CD4-positive, CD25-positive, alpha-beta regulatory T cell (primary cell): ENCODE measurements around the gene TPBG. TPM values are rescaled to one million over a fixed set of nuclear protein-coding genes. Genes with fewer than 3 reads are reported as not detected.
A peak's percentile ranks its signal among the peaks of the same experiment; 100 is the strongest.

Experiments used
- ATAC-seq, 2 donors: fragments of 150-1000 bp; cut with Tn5 transposase; one replicate each; pipeline ENCODE4 v1.10.0; 2021; ENCODE audit warnings: low read depth in 2 of 2, moderate number of reproducible peaks in 2 of 2, moderate library complexity in 1 of 2
- DNase-seq, 3 donors: peaks; one replicate each; pipeline versions ENCODE4 v3.0.0 to v3.0.0-alpha.2; 2012 to 2022; ENCODE audit warnings: mixed read lengths in 1 of 3
- H3K27ac ChIP-seq: one replicate; pipeline ENCODE4 v1.7.0; 2013; ENCODE audit warnings: mild to moderate bottlenecking, low read length; ENCODE audit not compliant: insufficient read depth, poor library complexity, severe bottlenecking
- H3K27me3 ChIP-seq: one replicate; pipeline ENCODE4 v1.7.0; 2013; ENCODE audit warnings: low read length; ENCODE audit not compliant: control insufficient read depth, insufficient read depth
- H3K36me3 ChIP-seq: one replicate; pipeline ENCODE4 v1.7.0; 2013; ENCODE audit warnings: mild to moderate bottlenecking, low read length, moderate library complexity; ENCODE audit not compliant: control insufficient read depth, insufficient read depth
- H3K4me1 ChIP-seq: 2 replicates; pipeline ENCODE4 v1.7.0; 2013; ENCODE audit warnings: mild to moderate bottlenecking, low read length; ENCODE audit not compliant: insufficient read depth, control insufficient read depth, poor library complexity, severe bottlenecking
- H3K4me3 ChIP-seq: one replicate; pipeline ENCODE4 v1.7.0; 2013; ENCODE audit warnings: low read depth, mild to moderate bottlenecking, low read length, moderate library complexity
- H3K9me3 ChIP-seq, 2 experiments: 1 replicate in 1 of 2; 2 replicates in 1 of 2; pipeline ENCODE4 v1.7.0; 2013; ENCODE audit warnings: low read length in 2 of 2, mild to moderate bottlenecking in 1 of 2, moderate library complexity in 1 of 2; ENCODE audit not compliant: control insufficient read depth in 2 of 2
- H3K27ac Mint-ChIP-seq, 3 donors: one replicate each; pipeline ENCODE4 v1.8.0; 2020 to 2022; ENCODE audit warnings: mild to moderate bottlenecking in 3 of 3, mixed read lengths in 3 of 3, moderate library complexity in 2 of 3
- H3K27me3 Mint-ChIP-seq: one replicate; pipeline ENCODE4 v1.8.0; 2022; ENCODE audit warnings: mild to moderate bottlenecking, mixed read lengths
- H3K36me3 Mint-ChIP-seq: one replicate; pipeline ENCODE4 v1.8.0; 2020; ENCODE audit warnings: mixed read lengths
- H3K4me1 Mint-ChIP-seq, 4 donors: one replicate each; pipeline ENCODE4 v1.8.0; 2020 to 2022; ENCODE audit warnings: mixed read lengths in 4 of 4, mild to moderate bottlenecking in 1 of 4
- H3K4me3 Mint-ChIP-seq, 4 donors: one replicate each; pipeline ENCODE4 v1.8.0; 2020 to 2022; ENCODE audit warnings: mild to moderate bottlenecking in 4 of 4, mixed read lengths in 4 of 4, moderate library complexity in 3 of 4
- H3K9me3 Mint-ChIP-seq, 7 donors: one replicate each; pipeline ENCODE4 v1.8.0; 2020 to 2022; ENCODE audit warnings: mixed read lengths in 7 of 7, mild to moderate bottlenecking in 3 of 7, moderate library complexity in 2 of 7
- polyA plus RNA-seq, 4 donors: library from polyadenylated mRNA; unstranded; fragments of 300-500 nt; fragmentation: Illumina TruSeq; gene quantifications; one replicate each; pipeline ENCODE4 v1.2.3, GENCODE V29; 2021
- total RNA-seq: library from RNA; stranded (reverse); gene quantifications from one replicate; pipeline ENCODE4 v1.2.3, GENCODE V29; 2022

TPBG gene
- total RNA-seq (not detected), polyA plus RNA-seq (not detected)

GRCh38 chr6:82363428-82364086, at the start of gene TPBG:
TPBG (plus strand) TSS chr6:82363817; CDS start chr6:82364962, 1,145 bp downstream.
- H3K9me3 ChIP-seq: no peaks in the 10 kb centered on the region
- peaks cover 65% of the 10 kb centered on the region for H3K27me3 Mint-ChIP-seq
- no peaks in the 10 kb centered on the region for H3K36me3 Mint-ChIP-seq
- H3K36me3 ChIP-seq: no peaks in the 10 kb centered on the region
- peak within 1 kb of the TSS; percentile 58 to 77 (median 68) for H3K4me3 Mint-ChIP-seq
- H3K27me3 ChIP-seq: peaks cover 40% of the 10 kb centered on the region
- H3K4me1 Mint-ChIP-seq: peaks cover 0 to 24% (median 0%) of the 10 kb centered on the region in 4 donors
- H3K4me1 ChIP-seq: peaks cover 21% of the 10 kb centered on the region
- no peak for ATAC-seq
- H3K27ac ChIP-seq: no peak within 1 kb of the TSS
- H3K4me3 ChIP-seq: no peak within 1 kb of the TSS
- DNase-seq: no peak
- H3K9me3 Mint-ChIP-seq: peaks cover 0 to 4% (median 0%) of the 10 kb centered on the region in 7 donors
- no peak within 1 kb of the TSS for H3K27ac Mint-ChIP-seq

GRCh38 chr6:82322386-82322785, 41.2 kb upstream of the TPBG start:
- peaks cover 4% of the 10 kb centered on the region for H3K27me3 Mint-ChIP-seq
- ATAC-seq (no peak), DNase-seq (no peak)
- H3K4me3 Mint-ChIP-seq: no peak overlapping the region
- Histone ChIP-seq H3K27ac (no peak overlapping the region), H3K4me3 (no peak overlapping the region), H3K27me3 (no peaks in the 10 kb centered on the region), H3K4me1 (no peaks in the 10 kb centered on the region), H3K9me3 (no peaks in the 10 kb centered on the region), H3K36me3 (no peaks in the 10 kb centered on the region)
- no peak overlapping the region for H3K27ac Mint-ChIP-seq
- H3K9me3 Mint-ChIP-seq: peaks cover 0 to 3% (median 0%) of the 10 kb centered on the region in 7 donors
- H3K4me1 Mint-ChIP-seq: no peaks in the 10 kb centered on the region
- H3K36me3 Mint-ChIP-seq: no peaks in the 10 kb centered on the region

- Mint-ChIP-seq H3K36me3 (no peaks in the 10 kb centered on the region), H3K9me3 (peaks cover 0 to under 1% (median 0%) of the 10 kb centered on the region in 7 donors), H3K4me1 (no peaks in the 10 kb centered on the region), H3K4me3 (no peak overlapping the region), H3K27ac (no peak overlapping the region), H3K27me3 (peaks cover 6% of the 10 kb centered on the region)
- Histone ChIP-seq H3K27me3 (peaks cover 6% of the 10 kb centered on the region), H3K27ac (no peak overlapping the region), H3K36me3 (no peaks in the 10 kb centered on the region), H3K9me3 (no peaks in the 10 kb centered on the region), H3K4me3 (no peak overlapping the region), H3K4me1 (no peaks in the 10 kb centered on the region)
- no peak for DNase-seq
- ATAC-seq: no peak
Measured at GRCh38 chr6:82329766-82330165, 33.9 kb upstream of the TPBG start.

GRCh38 chr6:82330171-82330804, 33.3 kb upstream of the TPBG start:
- Mint-ChIP-seq H3K4me1 (no peaks in the 10 kb centered on the region), H3K36me3 (no peaks in the 10 kb centered on the region), H3K4me3 (no peak overlapping the region), H3K9me3 (peaks cover 0 to 3% (median 0%) of the 10 kb centered on the region in 7 donors), H3K27me3 (peaks cover 6% of the 10 kb centered on the region), H3K27ac (no peak overlapping the region)
- Histone ChIP-seq H3K4me1 (no peaks in the 10 kb centered on the region), H3K9me3 (no peaks in the 10 kb centered on the region), H3K27ac (no peak overlapping the region), H3K36me3 (no peaks in the 10 kb centered on the region), H3K4me3 (no peak overlapping the region), H3K27me3 (peaks cover 6% of the 10 kb centered on the region)
- ATAC-seq (no peak), DNase-seq (no peak)

- Mint-ChIP-seq H3K27ac (no peak overlapping the region), H3K4me1 (no peaks in the 10 kb centered on the region), H3K36me3 (no peaks in the 10 kb centered on the region), H3K9me3 (peaks cover 0 to 3% (median 0%) of the 10 kb centered on the region in 7 donors), H3K4me3 (no peak overlapping the region), H3K27me3 (peaks cover 6% of the 10 kb centered on the region)
- H3K4me1 ChIP-seq: no peaks in the 10 kb centered on the region
- ATAC-seq (no peak), DNase-seq (no peak)
- no peak overlapping the region for H3K27ac ChIP-seq
- no peak overlapping the region for H3K4me3 ChIP-seq
- no peaks in the 10 kb centered on the region for H3K9me3 ChIP-seq
- peaks cover 6% of the 10 kb centered on the region for H3K27me3 ChIP-seq
- no peaks in the 10 kb centered on the region for H3K36me3 ChIP-seq
Measured at GRCh38 chr6:82331031-82331773, 32.4 kb upstream of the TPBG start.

DNA sequence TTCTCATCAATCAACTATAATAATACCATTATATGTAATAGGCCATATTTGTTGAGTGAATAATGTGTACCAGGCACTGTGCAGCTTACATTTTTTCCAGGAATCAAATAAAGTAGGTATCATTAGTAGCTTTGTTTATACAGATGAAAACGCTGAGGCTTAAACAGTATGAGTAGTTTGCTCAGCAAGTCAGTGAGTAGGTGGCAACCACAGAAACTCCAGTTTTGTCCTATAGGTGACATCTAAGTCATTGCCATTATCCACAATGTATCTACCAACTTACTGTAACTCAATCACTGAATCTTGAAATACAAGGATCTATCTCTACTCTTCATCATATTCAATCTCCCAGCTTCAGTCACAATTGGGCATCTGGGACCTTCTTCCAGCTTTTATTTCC, 29.8 kb upstream of the TPBG start:
- Mint-ChIP-seq H3K4me1 (no peaks in the 10 kb centered on the region), H3K27ac (no peak overlapping the region), H3K4me3 (no peak overlapping the region), H3K27me3 (no peaks in the 10 kb centered on the region), H3K36me3 (no peaks in the 10 kb centered on the region), H3K9me3 (peaks cover 0 to 3% (median 0%) of the 10 kb centered on the region in 7 donors)
- no peak for DNase-seq
- no peaks in the 10 kb centered on the region for H3K27me3 ChIP-seq
- no peak for ATAC-seq
- H3K27ac ChIP-seq: no peak overlapping the region
- no peak overlapping the region for H3K4me3 ChIP-seq
- H3K4me1 ChIP-seq: no peaks in the 10 kb centered on the region
- no peaks in the 10 kb centered on the region for H3K9me3 ChIP-seq
- H3K36me3 ChIP-seq: no peaks in the 10 kb centered on the region

- Mint-ChIP-seq H3K27ac (no peak overlapping the region), H3K27me3 (no peaks in the 10 kb centered on the region), H3K36me3 (no peaks in the 10 kb centered on the region), H3K4me3 (no peak overlapping the region), H3K9me3 (peaks cover 0 to 14% (median 2%) of the 10 kb centered on the region in 7 donors), H3K4me1 (no peaks in the 10 kb centered on the region)
- no peak overlapping the region for H3K27ac ChIP-seq
- no peak for ATAC-seq
- H3K4me1 ChIP-seq: no peaks in the 10 kb centered on the region
- H3K36me3 ChIP-seq: no peaks in the 10 kb centered on the region
- H3K9me3 ChIP-seq: no peaks in the 10 kb centered on the region
- no peak overlapping the region for H3K4me3 ChIP-seq
- DNase-seq: no peak
- H3K27me3 ChIP-seq: no peaks in the 10 kb centered on the region
Measured at GRCh38 chr6:82337688-82338257, 25.8 kb upstream of the TPBG start.
